ENCODE results near the gene CFHR1.
"Not testable (repeated sequence)": the region's sequence is repeated elsewhere in the genome, so short reads cannot be mapped to it uniquely, and the experiment has no call there.

CFHR1 gene

GRCh38 chr1:196819531-196819930, at the start of gene CFHR1:
Gene CFHR1, plus strand, starts transcription at chr1:196819731. Its CDS starts 114 bp downstream, at chr1:196819845.
- not testable (repeated sequence) for DNase-seq

GRCh38 chr1:196769823-196770222, 49.7 kb upstream of the CFHR1 start:
- DNase-seq = not testable (repeated sequence)

- no peak for DNase-seq
Measured at GRCh38 chr1:196773713-196774112, 45.8 kb upstream of the CFHR1 start.

- DNase-seq = no peak
Measured at GRCh38 chr1:196774175-196774574, 45.4 kb upstream of the CFHR1 start.

- DNase-seq = no peak
Measured at GRCh38 chr1:196774603-196775002, 44.9 kb upstream of the CFHR1 start, which contains the start of gene CFHR3. Gene CFHR3, plus strand, starts transcription at chr1:196774840. Its CDS starts 47 bp downstream, at chr1:196774887.

- DNase-seq = no peak
Measured at GRCh38 chr1:196777603-196778002, 41.9 kb upstream of the CFHR1 start.

- no peak for DNase-seq
Measured at GRCh38 chr1:196779093-196779492, 40.4 kb upstream of the CFHR1 start.

- DNase-seq = not testable (repeated sequence)
Measured at GRCh38 chr1:196791252-196791651, 28.3 kb upstream of the CFHR1 start.

- DNase-seq = not testable (repeated sequence)
Measured at GRCh38 chr1:196794103-196794502, 25.4 kb upstream of the CFHR1 start.

- no peak for DNase-seq
Measured at GRCh38 chr1:196797891-196798290, 21.6 kb upstream of the CFHR1 start.

- DNase-seq = not testable (repeated sequence)
Measured at GRCh38 chr1:196801920-196802319, 17.6 kb upstream of the CFHR1 start.

GRCh38 chr1:196808529-196809235, 10.8 kb upstream of the CFHR1 start:
- no peak for DNase-seq

GRCh38 chr1:196817442-196817841, 2.1 kb upstream of the CFHR1 start:
- DNase-seq = not testable (repeated sequence)

- DNase-seq = not testable (repeated sequence)
Measured at GRCh38 chr1:196827860-196828259, 8.3 kb downstream of the CFHR1 start.

- not testable (repeated sequence) for DNase-seq
Measured at GRCh38 chr1:196849613-196850492, 30.3 kb downstream of the CFHR1 start.

GRCh38 chr1:196856053-196856452, 36.5 kb downstream of the CFHR1 start:
- no peak for DNase-seq

- no peak for DNase-seq
Measured at GRCh38 chr1:196857188-196857587, 37.7 kb downstream of the CFHR1 start.

- DNase-seq = no peak
Measured at GRCh38 chr1:196858811-196859210, 39.3 kb downstream of the CFHR1 start.

GRCh38 chr1:196860323-196860884, 40.9 kb downstream of the CFHR1 start:
- no peak for DNase-seq

- no peak for DNase-seq
Measured at GRCh38 chr1:196861429-196861828, 41.9 kb downstream of the CFHR1 start.

GRCh38 chr1:196866974-196867373, 47.4 kb downstream of the CFHR1 start:
- no peak for DNase-seq

- DNase-seq = no peak
Measured at GRCh38 chr1:196873385-196873784, 53.9 kb downstream of the CFHR1 start.

GRCh38 chr1:196875935-196876334, 56.4 kb downstream of the CFHR1 start:
- no peak for DNase-seq

- no peak for DNase-seq
Measured at GRCh38 chr1:196877964-196878363, 58.4 kb downstream of the CFHR1 start.
